ENCODE data around the gene NIPAL1.
A peak's percentile ranks its signal among the peaks of the same experiment; 100 is the strongest.
"Not testable (repeated sequence)": the region's sequence is repeated elsewhere in the genome, so short reads cannot be mapped to it uniquely, and the experiment has no call there.

NIPAL1 gene

DNA sequence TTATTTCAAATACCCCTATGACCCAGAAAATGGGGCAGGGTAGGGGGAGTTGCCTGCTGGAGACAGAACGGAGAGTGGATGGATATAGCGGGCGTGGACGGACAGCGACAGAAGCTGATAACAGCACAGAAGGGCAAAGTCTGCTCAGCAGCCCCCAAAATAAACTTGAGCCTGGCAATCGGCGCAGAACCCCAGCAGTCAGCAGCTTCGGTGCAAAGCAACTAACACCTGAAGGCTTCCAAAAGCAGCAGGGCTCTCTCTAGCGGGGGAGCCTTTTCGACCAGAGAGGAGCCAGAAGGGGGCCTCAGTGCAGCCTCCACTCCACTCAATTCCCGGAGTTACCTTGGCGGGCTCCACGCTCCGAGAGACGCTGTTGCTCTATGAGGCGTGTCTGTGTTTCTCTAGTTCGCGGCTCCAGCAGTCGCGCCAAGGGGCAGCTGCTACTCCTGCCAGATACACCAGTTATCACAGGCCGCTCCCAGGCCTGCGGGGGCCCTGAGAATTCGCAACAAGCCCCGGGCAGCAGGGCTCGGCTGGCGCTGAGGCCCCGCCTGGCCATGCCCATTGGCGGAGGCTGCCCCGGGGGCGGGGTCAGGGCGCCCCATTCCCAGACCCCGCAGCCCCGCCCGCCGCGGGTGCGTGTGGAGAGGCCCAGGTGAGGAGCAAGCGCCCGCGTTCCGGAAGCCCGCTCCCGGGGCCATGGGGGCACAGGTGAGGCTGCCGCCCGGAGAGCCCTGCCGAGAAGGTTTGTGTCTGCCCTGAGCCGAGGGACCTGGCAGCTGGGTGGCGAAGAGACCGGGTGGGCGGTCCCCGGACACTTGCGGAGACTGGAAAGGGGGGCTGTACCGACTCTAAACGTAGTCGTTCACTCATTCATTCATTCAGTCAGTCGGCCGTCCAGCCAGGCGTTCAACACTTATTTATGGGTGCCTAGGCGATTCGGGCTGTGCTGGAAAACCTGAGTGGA lies at the start of gene NIPAL1, which contains the start of gene CNGA1:
Gene NIPAL1, plus strand, starts transcription at position 632 of the 967 bp plus-strand sequence. Its CDS starts 68 bp downstream, at position 700.
Gene CNGA1, minus strand, starts transcription at position 541 of the 967 bp plus-strand sequence. CDS start 63,992 bp downstream, outside the sequence.
- Histone ChIP-seq H3K4me1 (ENCODE audit: control insufficient read depth, insufficient read depth, low read length) (peaks cover 8% of the 10 kb centered on the region), H3K27ac (ENCODE audit: low read length) (no peak within 1 kb of the TSS), H3K9me3 (ENCODE audit: control insufficient read depth in 2 of 2, low read length in 2 of 2) (no peaks in the 10 kb centered on the region), H3K36me3 (ENCODE audit: control insufficient read depth in 2 of 2, insufficient read depth in 2 of 2, low read length in 2 of 2) (no peaks in the 10 kb centered on the region), H3K4me3 (ENCODE audit: low read length in 2 of 2) (peak within 1 kb of the TSS; percentile 75 to 83), H3K27me3 (ENCODE audit: control insufficient read depth in 1 of 2, insufficient read depth in 2 of 2, low read length in 2 of 2) (peaks cover 9 to 17% of the 10 kb centered on the region in 2 donors), H3K9ac (ENCODE audit: low read length in 2 of 2) (peak within 1 kb of the TSS; percentile 7 to 44)

DNA sequence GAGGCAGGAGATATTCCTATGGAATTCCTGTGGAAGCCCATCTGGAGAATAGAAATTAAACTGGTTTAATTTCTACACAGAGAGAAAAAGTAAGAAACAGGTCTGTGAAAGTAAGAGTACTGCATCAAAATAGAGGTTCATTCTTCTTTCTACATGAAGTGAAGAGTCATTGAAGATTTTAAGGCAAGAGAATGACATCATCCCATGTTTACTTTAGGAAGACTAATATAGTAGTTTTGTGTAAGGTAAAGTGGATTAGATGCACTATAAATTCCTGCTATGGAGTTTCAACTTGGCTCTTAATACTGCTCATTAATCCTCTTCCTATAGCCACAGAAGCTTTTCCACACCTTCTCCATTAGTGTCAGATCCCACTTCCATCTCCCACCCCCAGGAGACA lies 47.7 kb upstream of the NIPAL1 start:
- Histone ChIP-seq H3K36me3 (ENCODE audit: control insufficient read depth in 2 of 2, insufficient read depth in 2 of 2, low read length in 2 of 2) (no peaks in the 10 kb centered on the region), H3K27ac (ENCODE audit: low read length) (no peak overlapping the region), H3K27me3 (ENCODE audit: control insufficient read depth in 1 of 2, insufficient read depth in 2 of 2, low read length in 2 of 2) (no peaks in the 10 kb centered on the region), H3K4me3 (ENCODE audit: low read length in 2 of 2) (no peak overlapping the region), H3K4me1 (ENCODE audit: control insufficient read depth, insufficient read depth, low read length) (no peaks in the 10 kb centered on the region), H3K9me3 (ENCODE audit: control insufficient read depth in 2 of 2, low read length in 2 of 2) (no peaks in the 10 kb centered on the region), H3K9ac (ENCODE audit: low read length in 2 of 2) (no peak overlapping the region)

DNA sequence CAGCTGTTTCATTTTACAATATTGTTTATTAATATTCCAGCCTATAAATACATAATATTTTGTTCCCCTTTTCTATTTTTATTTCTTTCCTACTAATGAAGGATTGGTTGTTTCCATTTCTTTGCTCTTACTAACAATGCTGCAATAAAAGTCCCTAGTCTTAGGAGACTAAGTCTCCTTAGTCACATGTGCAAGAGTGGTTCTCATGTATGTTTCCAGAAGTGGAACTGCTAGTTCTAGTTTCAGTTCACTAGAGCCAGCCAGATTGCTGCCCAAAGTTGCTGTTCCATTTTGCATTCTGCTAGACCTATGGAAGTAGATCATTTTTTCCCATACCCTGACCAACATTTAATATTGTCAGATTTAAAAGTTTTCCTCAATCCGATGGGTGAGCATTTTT lies 44.4 kb upstream of the NIPAL1 start:
- Histone ChIP-seq H3K27ac (ENCODE audit: low read length) (no peak overlapping the region), H3K36me3 (ENCODE audit: control insufficient read depth in 2 of 2, insufficient read depth in 2 of 2, low read length in 2 of 2) (no peaks in the 10 kb centered on the region), H3K4me1 (ENCODE audit: control insufficient read depth, insufficient read depth, low read length) (no peaks in the 10 kb centered on the region), H3K4me3 (ENCODE audit: low read length in 2 of 2) (no peak overlapping the region), H3K9me3 (ENCODE audit: control insufficient read depth in 2 of 2, low read length in 2 of 2) (no peaks in the 10 kb centered on the region), H3K9ac (ENCODE audit: low read length in 2 of 2) (no peak overlapping the region), H3K27me3 (ENCODE audit: control insufficient read depth in 1 of 2, insufficient read depth in 2 of 2, low read length in 2 of 2) (no peaks in the 10 kb centered on the region)

DNA sequence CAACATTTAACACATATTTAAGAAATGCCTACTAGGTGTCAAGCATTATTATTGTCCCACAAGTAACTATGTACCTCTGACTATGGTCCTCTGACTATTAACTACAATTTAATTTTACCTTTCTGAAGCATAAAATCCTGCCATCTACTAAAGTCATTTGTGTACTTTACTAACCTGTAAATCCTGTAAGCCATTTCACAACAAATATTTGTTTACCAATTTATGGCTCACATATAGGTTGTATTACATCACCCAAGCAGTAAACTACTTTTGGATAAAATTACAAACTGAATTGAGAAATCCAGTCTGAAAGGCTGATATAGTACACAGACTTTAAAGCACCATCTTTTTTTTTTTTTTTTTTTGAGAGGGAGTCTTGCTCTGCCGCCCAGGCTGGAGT lies 43.9 kb upstream of the NIPAL1 start:
- no peaks in the 10 kb centered on the region for H3K9me3 ChIP-seq (ENCODE audit: control insufficient read depth in 2 of 2, low read length in 2 of 2)
- no peak overlapping the region for H3K4me3 ChIP-seq (ENCODE audit: low read length in 2 of 2)
- H3K36me3 ChIP-seq (ENCODE audit: control insufficient read depth in 2 of 2, insufficient read depth in 2 of 2, low read length in 2 of 2) = no peaks in the 10 kb centered on the region
- H3K27ac ChIP-seq (ENCODE audit: low read length) = no peak overlapping the region
- no peaks in the 10 kb centered on the region for H3K27me3 ChIP-seq (ENCODE audit: control insufficient read depth in 1 of 2, insufficient read depth in 2 of 2, low read length in 2 of 2)
- no peaks in the 10 kb centered on the region for H3K4me1 ChIP-seq (ENCODE audit: control insufficient read depth, insufficient read depth, low read length)
- H3K9ac ChIP-seq (ENCODE audit: low read length in 2 of 2) = no peak overlapping the region

GRCh38 chr4:47974566-47974965 lies 42.0 kb upstream of the NIPAL1 start:
- Histone ChIP-seq H3K27ac (ENCODE audit: low read length) (no peak overlapping the region), H3K4me1 (ENCODE audit: control insufficient read depth, insufficient read depth, low read length) (no peaks in the 10 kb centered on the region), H3K36me3 (ENCODE audit: control insufficient read depth in 2 of 2, insufficient read depth in 2 of 2, low read length in 2 of 2) (no peaks in the 10 kb centered on the region)

DNA sequence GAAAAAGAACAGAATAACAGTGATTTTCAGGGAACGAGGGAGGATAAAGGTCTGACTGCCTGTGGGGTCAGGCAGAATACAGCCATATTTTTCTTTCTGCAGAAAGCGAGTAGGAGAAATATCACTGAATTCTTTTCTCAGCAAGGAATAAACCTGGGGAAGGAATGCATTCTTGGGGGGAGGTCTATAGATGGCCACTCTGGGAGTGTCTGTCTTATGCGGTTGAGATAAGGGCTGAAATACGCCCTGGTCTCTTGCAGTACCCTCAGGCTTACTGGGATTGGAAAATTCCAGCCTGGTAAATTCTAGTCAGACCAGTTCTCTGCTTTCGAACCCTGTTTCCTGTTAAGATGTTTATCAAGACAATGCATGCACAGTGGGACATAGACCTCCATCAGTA lies 26.4 kb upstream of the NIPAL1 start:
- Histone ChIP-seq H3K27ac (ENCODE audit: low read length) (no peak overlapping the region), H3K27me3 (ENCODE audit: control insufficient read depth in 1 of 2, insufficient read depth in 2 of 2, low read length in 2 of 2) (no peaks in the 10 kb centered on the region), H3K4me3 (ENCODE audit: low read length in 2 of 2) (no peak overlapping the region), H3K9me3 (ENCODE audit: control insufficient read depth in 2 of 2, low read length in 2 of 2) (peaks cover 0 to 5% of the 10 kb centered on the region in 2 donors), H3K36me3 (ENCODE audit: control insufficient read depth in 2 of 2, insufficient read depth in 2 of 2, low read length in 2 of 2) (no peaks in the 10 kb centered on the region), H3K9ac (ENCODE audit: low read length in 2 of 2) (no peak overlapping the region), H3K4me1 (ENCODE audit: control insufficient read depth, insufficient read depth, low read length) (no peaks in the 10 kb centered on the region)

More at GRCh38 chr4:47974566-47974965, 42.0 kb upstream of the NIPAL1 start:
- no peaks in the 10 kb centered on the region for H3K9me3 ChIP-seq (ENCODE audit: control insufficient read depth in 2 of 2, low read length in 2 of 2)
- H3K4me3 ChIP-seq (ENCODE audit: low read length in 2 of 2) = no peak overlapping the region
- no peak overlapping the region for H3K9ac ChIP-seq (ENCODE audit: low read length in 2 of 2)
- H3K27me3 ChIP-seq (ENCODE audit: control insufficient read depth in 1 of 2, insufficient read depth in 2 of 2, low read length in 2 of 2) = no peaks in the 10 kb centered on the region

DNA sequence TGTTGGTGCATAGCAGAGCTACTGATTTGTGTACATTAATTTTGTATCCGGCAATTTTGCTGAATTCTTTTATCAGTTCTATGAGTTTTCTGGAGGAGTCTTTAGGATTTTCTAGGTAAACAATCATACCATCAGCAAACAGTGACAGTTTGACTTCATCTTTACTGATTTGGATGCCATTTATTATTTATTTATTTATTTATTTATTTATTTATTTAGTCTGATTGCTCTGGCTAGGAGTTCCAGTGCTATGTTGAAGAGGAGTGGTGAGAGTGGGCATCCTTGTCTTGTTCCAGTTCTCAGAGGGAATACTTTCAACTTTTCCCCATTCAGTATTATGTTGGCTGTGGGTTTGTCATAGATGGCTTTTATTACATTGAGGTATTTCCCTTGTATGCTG lies 24.1 kb upstream of the NIPAL1 start:
- H3K9me3 ChIP-seq (ENCODE audit: control insufficient read depth in 2 of 2, low read length in 2 of 2); H3K27me3 ChIP-seq (ENCODE audit: control insufficient read depth in 1 of 2, insufficient read depth in 2 of 2, low read length in 2 of 2); H3K4me1 ChIP-seq (ENCODE audit: control insufficient read depth, insufficient read depth, low read length); H3K4me3 ChIP-seq (ENCODE audit: low read length in 2 of 2); H3K36me3 ChIP-seq (ENCODE audit: control insufficient read depth in 2 of 2, insufficient read depth in 2 of 2, low read length in 2 of 2); H3K27ac ChIP-seq (ENCODE audit: low read length); H3K9ac ChIP-seq (ENCODE audit: low read length in 2 of 2): not testable (repeated sequence)

DNA sequence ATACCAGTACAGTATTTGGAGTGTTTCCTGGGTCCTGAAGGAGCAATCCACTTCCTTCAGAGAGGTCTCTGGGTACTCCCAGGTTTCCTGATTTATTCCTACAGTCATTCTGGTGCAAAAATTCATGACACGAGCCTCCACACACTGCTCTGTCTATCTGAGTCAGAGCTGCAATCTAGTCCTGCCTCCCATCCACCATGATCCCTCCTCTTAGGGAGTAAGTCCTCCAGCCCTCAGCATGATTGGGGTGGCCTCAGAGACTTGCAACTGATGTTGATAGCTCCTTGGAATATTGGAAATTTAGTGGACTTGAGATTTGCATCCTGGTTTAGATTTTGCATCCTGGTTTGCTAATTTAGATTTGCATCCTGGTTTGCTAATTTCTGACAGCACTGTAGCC lies 20.6 kb upstream of the NIPAL1 start:
- no peak overlapping the region for H3K27ac ChIP-seq (ENCODE audit: low read length)
- H3K4me1 ChIP-seq (ENCODE audit: control insufficient read depth, insufficient read depth, low read length) = no peaks in the 10 kb centered on the region
- no peak overlapping the region for H3K9ac ChIP-seq (ENCODE audit: low read length in 2 of 2)
- H3K27me3 ChIP-seq (ENCODE audit: control insufficient read depth in 1 of 2, insufficient read depth in 2 of 2, low read length in 2 of 2) = no peaks in the 10 kb centered on the region
- no peak overlapping the region for H3K4me3 ChIP-seq (ENCODE audit: low read length in 2 of 2)
- no peaks in the 10 kb centered on the region for H3K9me3 ChIP-seq (ENCODE audit: control insufficient read depth in 2 of 2, low read length in 2 of 2)
- no peaks in the 10 kb centered on the region for H3K36me3 ChIP-seq (ENCODE audit: control insufficient read depth in 2 of 2, insufficient read depth in 2 of 2, low read length in 2 of 2)

DNA sequence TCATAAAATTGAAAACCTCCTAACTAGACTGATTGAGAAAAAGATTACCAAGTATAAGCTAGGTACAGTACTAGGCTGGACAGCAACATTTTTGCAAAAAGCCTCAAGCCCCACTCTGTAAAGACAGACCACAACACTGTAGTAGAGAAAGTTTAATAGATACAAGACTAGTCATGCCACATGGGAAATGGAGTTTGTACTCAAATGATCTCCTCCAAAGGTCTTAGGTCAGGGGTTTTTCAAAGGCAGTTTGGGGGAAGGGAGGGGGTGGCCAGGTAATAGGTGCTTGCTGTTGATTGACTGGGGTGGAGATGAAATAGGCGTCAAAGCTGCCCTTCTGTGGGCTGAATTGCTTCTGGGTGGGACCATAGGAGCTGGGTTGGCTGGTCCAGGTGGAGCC lies 14.3 kb upstream of the NIPAL1 start:
- no peaks in the 10 kb centered on the region for H3K27me3 ChIP-seq (ENCODE audit: control insufficient read depth in 1 of 2, insufficient read depth in 2 of 2, low read length in 2 of 2)
- H3K27ac ChIP-seq (ENCODE audit: low read length) = no peak overlapping the region
- H3K9ac ChIP-seq (ENCODE audit: low read length in 2 of 2) = no peak overlapping the region
- H3K36me3 ChIP-seq (ENCODE audit: control insufficient read depth in 2 of 2, insufficient read depth in 2 of 2, low read length in 2 of 2) = no peaks in the 10 kb centered on the region
- H3K4me3 ChIP-seq (ENCODE audit: low read length in 2 of 2) = no peak overlapping the region
- H3K4me1 ChIP-seq (ENCODE audit: control insufficient read depth, insufficient read depth, low read length) = no peaks in the 10 kb centered on the region
- no peaks in the 10 kb centered on the region for H3K9me3 ChIP-seq (ENCODE audit: control insufficient read depth in 2 of 2, low read length in 2 of 2)

GRCh38 chr4:48003568-48003967 lies 13.0 kb upstream of the NIPAL1 start:
- not testable (repeated sequence) for H3K4me3 ChIP-seq (ENCODE audit: low read length in 2 of 2); H3K9me3 ChIP-seq (ENCODE audit: control insufficient read depth in 2 of 2, low read length in 2 of 2); H3K27ac ChIP-seq (ENCODE audit: low read length); H3K27me3 ChIP-seq (ENCODE audit: control insufficient read depth in 1 of 2, insufficient read depth in 2 of 2, low read length in 2 of 2); H3K36me3 ChIP-seq (ENCODE audit: control insufficient read depth in 2 of 2, insufficient read depth in 2 of 2, low read length in 2 of 2); H3K9ac ChIP-seq (ENCODE audit: low read length in 2 of 2); H3K4me1 ChIP-seq (ENCODE audit: control insufficient read depth, insufficient read depth, low read length)

GRCh38 chr4:48005781-48006180 lies 10.8 kb upstream of the NIPAL1 start:
- Histone ChIP-seq H3K27me3 (ENCODE audit: control insufficient read depth in 1 of 2, insufficient read depth in 2 of 2, low read length in 2 of 2) (no peaks in the 10 kb centered on the region), H3K9ac (ENCODE audit: low read length in 2 of 2) (no peak overlapping the region), H3K4me1 (ENCODE audit: control insufficient read depth, insufficient read depth, low read length) (no peaks in the 10 kb centered on the region), H3K36me3 (ENCODE audit: control insufficient read depth in 2 of 2, insufficient read depth in 2 of 2, low read length in 2 of 2) (no peaks in the 10 kb centered on the region), H3K27ac (ENCODE audit: low read length) (no peak overlapping the region), H3K4me3 (ENCODE audit: low read length in 2 of 2) (no peak overlapping the region), H3K9me3 (ENCODE audit: control insufficient read depth in 2 of 2, low read length in 2 of 2) (no peaks in the 10 kb centered on the region)

Data from stomach smooth muscle (tissue), 2 donors.